ENCODE measurements around the gene ZNF787. TPM values are rescaled to one million over a fixed set of nuclear protein-coding genes. Genes with fewer than 3 reads are reported as not detected.
A peak's percentile ranks its signal among the peaks of the same experiment; 100 is the strongest.

Gene ZNF787
- polyA plus RNA-seq, 2 of the 4 experiments (the other 2 are of a cell fraction): 12.5 to 35.1 TPM

DNA sequence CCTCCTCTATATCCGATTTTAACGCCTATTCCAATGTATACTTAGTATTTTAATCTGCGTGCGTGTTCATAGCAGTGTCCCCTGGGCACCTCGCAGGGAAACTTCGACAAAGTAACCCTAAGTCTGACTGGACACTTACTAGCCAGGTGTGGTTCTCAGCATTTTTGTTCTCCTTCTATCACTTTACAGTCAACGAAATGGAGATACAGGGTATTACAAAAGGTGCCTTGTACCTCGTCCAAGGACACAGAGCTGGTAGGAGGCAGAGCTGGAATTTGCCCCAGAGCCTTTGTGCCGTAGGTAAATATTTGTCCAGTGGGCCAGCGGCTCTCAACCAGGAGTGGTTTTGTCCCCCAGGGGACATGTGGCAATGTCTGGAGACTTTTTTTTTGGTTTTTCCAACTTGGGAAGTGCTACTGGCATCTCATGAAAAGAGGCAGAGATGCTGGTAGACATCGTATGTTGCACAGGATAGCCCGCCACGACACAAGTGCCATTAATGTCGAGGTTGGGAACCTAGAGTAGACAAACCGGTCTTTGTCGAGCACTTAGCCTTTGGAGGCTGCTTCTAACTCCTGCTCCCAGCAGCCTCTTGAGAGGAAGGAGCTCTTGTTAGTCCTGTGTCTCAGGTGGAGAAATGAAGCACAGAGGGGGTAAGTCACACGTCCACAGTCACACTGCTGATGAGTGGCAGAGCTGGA, 21.1 kb upstream of the ZNF787 start:
- CTCF ChIA-PET: interaction anchor here (0.6 to 1.8 kb wide), 8 partner anchors 9 to 111 kb away, joined by 3 to 6 read pairs (median 4); no protein-coding TSS in a partner anchor
- no peak for TF ChIP-seq POLR2A (IDR thresholded peaks at IDR 0.05; ENCODE audit: low read length)
- TF ChIP-seq EHF (CRISPR knock-in tag; IDR thresholded peaks at IDR 0.05): no peak
- no peak for TF ChIP-seq BHLHE40 (IDR thresholded peaks at IDR 0.05; ENCODE audit: low read depth, low read length)
- TF ChIP-seq NR3C1 (IDR thresholded peaks at IDR 0.05): no peak
- TF ChIP-seq ESRRA (IDR thresholded peaks at IDR 0.05; ENCODE audit: borderline replicate concordance, low read length): no peak
- POLR2A ChIA-PET: interaction anchor here (0.7 kb wide), 2 partner anchors 32 to 50 kb away, joined by 3 to 4 read pairs; no protein-coding TSS in a partner anchor
- no peaks in the 10 kb centered on the region for H3K9me3 ChIP-seq
- peaks cover 22% of the 10 kb centered on the region; the same call in 2 of the 3 replicates for H3K4me1 ChIP-seq
- H3K27ac ChIP-seq: peak overlapping the region; percentile 87 to 88
- peak overlapping the region; percentile 54 for H3K4me3 ChIP-seq
- ATAC-seq: no peak
- 67% methylated on average over 17 of the region's 17 CpGs for WGBS (ENCODE audit: missing lambda C conversion rate)
- H3K4me2 ChIP-seq: peak overlapping the region; percentile 79
- DNase-seq (ENCODE audit: low read depth in 1 of 2, low spot score in 1 of 2): no peak
- FAIRE-seq: no peak

DNA sequence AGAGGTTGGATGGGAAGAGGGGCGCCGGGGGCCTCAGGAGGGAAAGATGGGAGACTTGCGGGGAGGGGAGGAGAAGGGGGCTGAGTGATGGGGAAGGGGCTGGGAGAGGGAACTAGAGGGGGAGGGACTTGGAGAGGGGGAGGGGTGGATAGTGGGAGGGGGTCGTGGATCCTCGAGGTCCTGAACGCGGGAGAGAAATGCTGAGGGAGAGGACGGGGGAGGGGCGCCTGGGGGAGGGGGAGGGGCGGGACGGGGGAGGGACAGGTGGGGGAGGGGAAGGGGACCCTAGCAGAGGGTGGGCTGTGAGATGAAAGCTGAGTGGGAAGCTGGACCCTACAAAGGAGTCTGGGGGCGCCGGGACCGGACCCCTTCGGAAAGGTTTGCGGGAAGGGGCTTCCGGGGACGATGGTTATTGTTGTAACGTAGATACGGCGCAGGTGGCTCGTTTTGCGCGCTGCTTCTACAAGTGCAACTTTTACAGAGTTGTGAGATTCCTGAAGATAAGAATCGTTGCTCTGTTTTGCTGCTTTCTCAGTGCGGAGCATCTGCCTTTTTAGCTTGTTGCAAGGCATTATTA, 20.4 kb upstream of the ZNF787 start:
- CTCF ChIA-PET: interaction anchor here (0.6 to 1.8 kb wide), 7 partner anchors 8 to 192 kb away, joined by 3 to 6 read pairs (median 4); no protein-coding TSS in a partner anchor
- H3K27ac ChIP-seq: peak overlapping the region; percentile 87 to 88
- TF ChIP-seq FOSL2 (IDR thresholded peaks at IDR 0.05) (no peak), FOSL2 (CRISPR knock-in tag; IDR thresholded peaks at IDR 0.05) (no peak), ZC3H11A (IDR thresholded peaks at IDR 0.05) (no peak), POLR2A (IDR thresholded peaks at IDR 0.05; ENCODE audit: low read length) (no peak), CHD2 (IDR thresholded peaks at IDR 0.05; ENCODE audit: low read length, partially characterized antibody) (peak; percentile 18), RARB (CRISPR knock-in tag; IDR thresholded peaks at IDR 0.05) (no peak)
- TF ChIP-seq, protein P1, sequence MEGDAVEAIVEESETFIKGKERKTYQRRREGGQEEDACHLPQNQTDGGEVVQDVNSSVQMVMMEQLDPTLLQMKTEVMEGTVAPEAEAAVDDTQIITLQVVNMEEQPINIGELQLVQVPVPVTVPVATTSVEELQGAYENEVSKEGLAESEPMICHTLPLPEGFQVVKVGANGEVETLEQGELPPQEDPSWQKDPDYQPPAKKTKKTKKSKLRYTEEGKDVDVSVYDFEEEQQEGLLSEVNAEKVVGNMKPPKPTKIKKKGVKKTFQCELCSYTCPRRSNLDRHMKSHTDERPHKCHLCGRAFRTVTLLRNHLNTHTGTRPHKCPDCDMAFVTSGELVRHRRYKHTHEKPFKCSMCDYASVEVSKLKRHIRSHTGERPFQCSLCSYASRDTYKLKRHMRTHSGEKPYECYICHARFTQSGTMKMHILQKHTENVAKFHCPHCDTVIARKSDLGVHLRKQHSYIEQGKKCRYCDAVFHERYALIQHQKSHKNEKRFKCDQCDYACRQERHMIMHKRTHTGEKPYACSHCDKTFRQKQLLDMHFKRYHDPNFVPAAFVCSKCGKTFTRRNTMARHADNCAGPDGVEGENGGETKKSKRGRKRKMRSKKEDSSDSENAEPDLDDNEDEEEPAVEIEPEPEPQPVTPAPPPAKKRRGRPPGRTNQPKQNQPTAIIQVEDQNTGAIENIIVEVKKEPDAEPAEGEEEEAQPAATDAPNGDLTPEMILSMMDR (IDR thresholded peaks at IDR 0.05): no peak
- TF ChIP-seq, protein P2, sequence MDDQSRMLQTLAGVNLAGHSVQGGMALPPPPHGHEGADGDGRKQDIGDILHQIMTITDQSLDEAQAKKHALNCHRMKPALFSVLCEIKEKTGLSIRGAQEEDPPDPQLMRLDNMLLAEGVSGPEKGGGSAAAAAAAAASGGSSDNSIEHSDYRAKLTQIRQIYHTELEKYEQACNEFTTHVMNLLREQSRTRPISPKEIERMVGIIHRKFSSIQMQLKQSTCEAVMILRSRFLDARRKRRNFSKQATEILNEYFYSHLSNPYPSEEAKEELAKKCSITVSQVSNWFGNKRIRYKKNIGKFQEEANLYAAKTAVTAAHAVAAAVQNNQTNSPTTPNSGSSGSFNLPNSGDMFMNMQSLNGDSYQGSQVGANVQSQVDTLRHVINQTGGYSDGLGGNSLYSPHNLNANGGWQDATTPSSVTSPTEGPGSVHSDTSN (IDR thresholded peaks at IDR 0.05): 0 out of 2 replicates have a peak, but pooled peaks have one; percentile 20
- peak; percentile 2 to 26 for ATAC-seq
- no peak for FAIRE-seq
- H3K4me3 ChIP-seq: peak overlapping the region; percentile 54
- no peaks in the 10 kb centered on the region for H3K9me3 ChIP-seq
- peak overlapping the region; percentile 79 for H3K4me2 ChIP-seq
- WGBS (ENCODE audit: missing lambda C conversion rate): 34% methylated on average over 15 of the region's 26 CpGs
- POLR2A ChIA-PET: interaction anchor here (0.5 to 1.5 kb wide), 6 partner anchors 21 to 173 kb away, joined by 3 to 28 read pairs (median 4); partner anchors contain the start of genes ZNF787 and ZSCAN5A
- DNase-seq (ENCODE audit: low read depth in 1 of 2, low spot score in 1 of 2): no peak
- H3K4me1 ChIP-seq: peaks cover 22% of the 10 kb centered on the region; the same call in 2 of the 3 replicates

DNA sequence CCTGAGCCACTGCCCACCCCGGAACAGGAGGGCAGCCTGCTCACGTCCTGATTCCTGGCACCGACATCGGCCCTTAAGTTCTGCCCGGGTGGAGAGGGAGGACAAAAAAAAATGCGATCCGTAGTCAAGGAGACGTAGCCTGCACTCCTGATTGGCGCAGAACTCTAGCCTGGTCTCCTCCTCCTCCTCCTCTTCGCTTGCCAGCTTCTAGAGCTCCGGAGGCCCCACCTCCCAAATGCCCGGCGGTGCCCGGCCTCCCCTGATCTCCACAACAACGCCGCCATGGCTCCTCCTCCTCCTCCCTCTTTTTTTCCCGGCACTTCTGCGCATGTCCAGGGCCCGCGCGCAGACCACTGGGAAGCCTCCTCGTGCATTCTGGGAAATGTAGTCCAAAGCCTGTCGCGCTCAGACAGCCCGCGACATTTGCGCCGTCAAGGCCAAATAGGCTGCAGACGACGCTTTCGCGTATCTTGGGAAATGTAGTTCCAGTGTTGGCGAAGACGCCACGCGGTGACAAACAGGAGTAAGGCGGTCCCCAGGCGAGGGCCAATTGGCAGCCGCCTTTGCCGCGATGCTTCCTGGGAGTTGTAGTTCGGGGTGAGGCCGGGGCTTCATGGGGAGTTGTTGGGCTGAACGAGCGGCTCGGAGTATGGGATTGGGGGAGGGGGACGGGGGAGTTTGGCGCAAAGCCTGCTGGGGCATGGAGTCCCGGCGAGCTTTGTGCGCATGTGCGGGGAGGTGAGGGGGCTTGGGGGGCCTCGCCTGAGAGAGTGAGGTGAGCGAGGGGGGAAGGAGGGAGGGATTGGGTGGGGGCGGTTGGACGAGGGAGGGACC, 19.7 kb upstream of the ZNF787 start, which contains the start of gene ZNF444:
ZNF444 (plus strand) TSS at position 705 of the 834 bp plus-strand sequence. CDS start 5,625 bp downstream, outside the sequence.
- no peaks in the 10 kb centered on the region for H3K9me3 ChIP-seq
- peak within 1 kb of the TSS; percentile 87 to 88 for H3K27ac ChIP-seq
- ChIA-PET CTCF (interaction anchor here (0.6 to 1.8 kb wide), 6 partner anchors 36 to 469 kb away, joined by 3 to 5 read pairs (median 3); no protein-coding TSS in a partner anchor), POLR2A (interaction anchor here (0.5 to 1.5 kb wide), 8 partner anchors 18 to 1230 kb away, joined by 3 to 28 read pairs (median 3); partner anchors contain the start of genes U2AF2, ZNF787 and ZSCAN5A)
- FAIRE-seq (peak; percentile 96), DNase-seq (ENCODE audit: low read depth in 1 of 2, low spot score in 1 of 2) (peak; percentile 99 to 100), ATAC-seq (peak; percentile 93 to 98)
- peak within 1 kb of the TSS; percentile 79 for H3K4me2 ChIP-seq
- under 1% methylated on average over 46 of the region's 56 CpGs for WGBS (ENCODE audit: missing lambda C conversion rate)
- H3K4me1 ChIP-seq: peaks cover 22% of the 10 kb centered on the region; the same call in 2 of the 3 replicates
- H3K4me3 ChIP-seq: peak within 1 kb of the TSS; percentile 54
- no peak for TF ChIP-seq JUNB (IDR thresholded peaks at IDR 0.05)
- TF ChIP-seq RFX5 (IDR thresholded peaks at IDR 0.05): no peak
- no peak for TF ChIP-seq KDM1A (IDR thresholded peaks at IDR 0.05; ENCODE audit: low read depth)
- no peak for TF ChIP-seq POLR2AphosphoS2 (conservative IDR thresholded peaks at IDR 0.05; ENCODE audit: low read length)
- peak; percentile 58 for TF ChIP-seq POLR2A (IDR thresholded peaks at IDR 0.05; ENCODE audit: low read length)
- TF ChIP-seq, protein P3, sequence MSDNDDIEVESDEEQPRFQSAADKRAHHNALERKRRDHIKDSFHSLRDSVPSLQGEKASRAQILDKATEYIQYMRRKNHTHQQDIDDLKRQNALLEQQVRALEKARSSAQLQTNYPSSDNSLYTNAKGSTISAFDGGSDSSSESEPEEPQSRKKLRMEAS (IDR thresholded peaks at IDR 0.05): peak; percentile 80
- TF ChIP-seq, protein P4, sequence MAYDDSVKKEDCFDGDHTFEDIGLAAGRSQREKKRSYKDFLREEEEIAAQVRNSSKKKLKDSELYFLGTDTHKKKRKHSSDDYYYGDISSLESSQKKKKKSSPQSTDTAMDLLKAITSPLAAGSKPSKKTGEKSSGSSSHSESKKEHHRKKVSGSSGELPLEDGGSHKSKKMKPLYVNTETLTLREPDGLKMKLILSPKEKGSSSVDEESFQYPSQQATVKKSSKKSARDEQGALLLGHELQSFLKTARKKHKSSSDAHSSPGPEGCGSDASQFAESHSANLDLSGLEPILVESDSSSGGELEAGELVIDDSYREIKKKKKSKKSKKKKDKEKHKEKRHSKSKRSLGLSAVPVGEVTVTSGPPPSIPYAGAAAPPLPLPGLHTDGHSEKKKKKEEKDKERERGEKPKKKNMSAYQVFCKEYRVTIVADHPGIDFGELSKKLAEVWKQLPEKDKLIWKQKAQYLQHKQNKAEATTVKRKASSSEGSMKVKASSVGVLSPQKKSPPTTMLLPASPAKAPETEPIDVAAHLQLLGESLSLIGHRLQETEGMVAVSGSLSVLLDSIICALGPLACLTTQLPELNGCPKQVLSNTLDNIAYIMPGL (CRISPR knock-in tag; IDR thresholded peaks at IDR 0.05; ENCODE audit: borderline replicate concordance): no peak
- TF ChIP-seq PHF8 (IDR thresholded peaks at IDR 0.05; ENCODE audit: borderline replicate concordance, low read depth): peak; percentile 39; the same call in 1 of the 2 replicates
- no peak for TF ChIP-seq BHLHE40 (IDR thresholded peaks at IDR 0.05; ENCODE audit: low read depth, low read length)
- TF ChIP-seq, protein P5, sequence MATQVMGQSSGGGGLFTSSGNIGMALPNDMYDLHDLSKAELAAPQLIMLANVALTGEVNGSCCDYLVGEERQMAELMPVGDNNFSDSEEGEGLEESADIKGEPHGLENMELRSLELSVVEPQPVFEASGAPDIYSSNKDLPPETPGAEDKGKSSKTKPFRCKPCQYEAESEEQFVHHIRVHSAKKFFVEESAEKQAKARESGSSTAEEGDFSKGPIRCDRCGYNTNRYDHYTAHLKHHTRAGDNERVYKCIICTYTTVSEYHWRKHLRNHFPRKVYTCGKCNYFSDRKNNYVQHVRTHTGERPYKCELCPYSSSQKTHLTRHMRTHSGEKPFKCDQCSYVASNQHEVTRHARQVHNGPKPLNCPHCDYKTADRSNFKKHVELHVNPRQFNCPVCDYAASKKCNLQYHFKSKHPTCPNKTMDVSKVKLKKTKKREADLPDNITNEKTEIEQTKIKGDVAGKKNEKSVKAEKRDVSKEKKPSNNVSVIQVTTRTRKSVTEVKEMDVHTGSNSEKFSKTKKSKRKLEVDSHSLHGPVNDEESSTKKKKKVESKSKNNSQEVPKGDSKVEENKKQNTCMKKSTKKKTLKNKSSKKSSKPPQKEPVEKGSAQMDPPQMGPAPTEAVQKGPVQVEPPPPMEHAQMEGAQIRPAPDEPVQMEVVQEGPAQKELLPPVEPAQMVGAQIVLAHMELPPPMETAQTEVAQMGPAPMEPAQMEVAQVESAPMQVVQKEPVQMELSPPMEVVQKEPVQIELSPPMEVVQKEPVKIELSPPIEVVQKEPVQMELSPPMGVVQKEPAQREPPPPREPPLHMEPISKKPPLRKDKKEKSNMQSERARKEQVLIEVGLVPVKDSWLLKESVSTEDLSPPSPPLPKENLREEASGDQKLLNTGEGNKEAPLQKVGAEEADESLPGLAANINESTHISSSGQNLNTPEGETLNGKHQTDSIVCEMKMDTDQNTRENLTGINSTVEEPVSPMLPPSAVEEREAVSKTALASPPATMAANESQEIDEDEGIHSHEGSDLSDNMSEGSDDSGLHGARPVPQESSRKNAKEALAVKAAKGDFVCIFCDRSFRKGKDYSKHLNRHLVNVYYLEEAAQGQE (IDR thresholded peaks at IDR 0.05): peak; percentile 39; the same call in 1 of the 2 replicates
- TF ChIP-seq HOXB5 (CRISPR knock-in tag; IDR thresholded peaks at IDR 0.05): no peak

All from A549 (cell line).